ENCODE results near the gene NET1. TPM values are rescaled to one million over a fixed set of nuclear protein-coding genes. Genes with fewer than 3 reads are reported as not detected.

NET1 gene
- total RNA-seq, 1 experiment from 2014 or later: 13.0 TPM

DNA sequence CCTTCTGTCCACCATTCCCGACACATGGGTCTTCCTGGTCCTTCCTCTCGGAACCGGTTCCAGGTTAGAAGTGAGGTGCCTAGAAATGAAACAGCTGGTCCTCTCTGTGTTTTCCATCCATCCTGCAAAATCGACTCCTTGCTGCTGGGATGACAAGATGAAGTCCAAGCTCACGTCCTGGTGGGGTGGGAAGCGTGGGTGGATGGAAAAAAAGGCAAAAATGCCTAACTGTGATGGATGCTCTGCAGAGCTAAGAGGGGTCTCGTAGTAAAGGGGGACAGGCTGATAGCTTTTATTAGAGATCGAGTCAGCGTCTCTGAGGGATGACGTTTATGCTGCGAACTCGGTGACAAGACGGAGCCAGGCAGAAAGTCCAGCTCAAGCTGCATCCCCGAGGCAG lies 72.9 kb downstream of the NET1 start:
- no peak for DNase-seq (ENCODE audit: low spot score)

DNA sequence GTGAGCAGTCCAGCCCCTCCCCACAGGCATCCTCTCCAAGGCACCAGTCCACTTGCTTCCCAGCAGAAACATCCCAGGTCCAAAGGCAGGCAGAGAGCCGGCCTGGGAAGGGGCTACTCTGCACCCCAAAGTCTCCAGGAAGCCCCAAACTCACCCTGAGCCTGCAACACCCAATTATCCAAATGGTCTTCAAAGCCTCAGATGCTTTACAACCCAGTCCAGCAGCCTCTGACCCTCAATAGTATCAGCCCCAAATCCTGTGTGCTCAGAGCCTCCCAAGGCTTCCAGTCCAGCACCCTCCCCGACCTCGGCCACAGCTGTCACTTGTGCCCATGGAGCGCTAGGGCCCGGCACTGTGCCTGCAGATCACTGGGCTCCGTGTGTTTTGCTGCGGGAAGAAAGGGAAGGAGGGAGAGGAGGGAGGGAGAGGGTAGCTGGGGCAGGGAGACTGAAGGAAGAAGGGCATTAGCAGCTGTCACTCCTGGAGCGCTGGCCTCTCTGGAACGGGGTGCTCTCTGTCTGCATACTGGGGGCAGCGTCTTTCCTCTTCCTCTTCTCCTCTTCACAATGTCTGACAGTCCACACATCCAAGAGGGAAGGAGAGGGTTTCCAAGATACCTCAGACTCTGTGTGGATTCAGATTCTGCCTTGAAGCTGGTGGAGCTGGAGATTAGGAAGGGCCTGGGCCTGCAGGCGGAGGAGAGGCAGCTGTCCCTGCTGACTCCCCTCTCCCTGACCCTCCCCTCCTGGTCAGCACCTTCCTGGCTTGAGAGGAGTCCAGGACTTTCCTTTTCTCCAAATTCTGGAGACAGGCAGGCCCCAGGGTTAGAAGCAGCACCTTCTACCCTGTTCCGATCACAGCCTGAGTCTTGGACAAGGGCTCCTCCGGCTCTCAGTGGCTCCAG lies 73.8 kb downstream of the NET1 start:
- DNase-seq (ENCODE audit: low spot score): no peak

DNA sequence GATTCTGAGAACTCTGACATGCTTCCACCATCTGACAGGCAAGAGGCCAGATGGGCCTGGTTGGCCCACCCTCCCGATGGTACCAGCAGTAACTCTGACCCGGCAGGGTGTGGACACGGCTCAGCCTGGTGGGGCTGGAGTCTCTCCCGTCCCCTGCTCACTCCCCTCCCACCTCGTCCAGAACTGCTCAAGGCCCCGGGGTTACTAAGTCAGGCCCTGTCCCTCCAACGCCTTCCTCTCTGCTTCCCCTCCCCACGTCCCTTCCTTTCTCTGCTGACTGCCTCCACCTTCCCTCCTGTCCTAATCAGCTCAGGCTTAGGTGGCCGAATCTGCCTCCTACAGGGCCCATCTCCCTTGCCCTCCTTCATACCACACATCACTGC lies 74.5 kb downstream of the NET1 start:
- no peak for DNase-seq (ENCODE audit: low spot score)

DNA sequence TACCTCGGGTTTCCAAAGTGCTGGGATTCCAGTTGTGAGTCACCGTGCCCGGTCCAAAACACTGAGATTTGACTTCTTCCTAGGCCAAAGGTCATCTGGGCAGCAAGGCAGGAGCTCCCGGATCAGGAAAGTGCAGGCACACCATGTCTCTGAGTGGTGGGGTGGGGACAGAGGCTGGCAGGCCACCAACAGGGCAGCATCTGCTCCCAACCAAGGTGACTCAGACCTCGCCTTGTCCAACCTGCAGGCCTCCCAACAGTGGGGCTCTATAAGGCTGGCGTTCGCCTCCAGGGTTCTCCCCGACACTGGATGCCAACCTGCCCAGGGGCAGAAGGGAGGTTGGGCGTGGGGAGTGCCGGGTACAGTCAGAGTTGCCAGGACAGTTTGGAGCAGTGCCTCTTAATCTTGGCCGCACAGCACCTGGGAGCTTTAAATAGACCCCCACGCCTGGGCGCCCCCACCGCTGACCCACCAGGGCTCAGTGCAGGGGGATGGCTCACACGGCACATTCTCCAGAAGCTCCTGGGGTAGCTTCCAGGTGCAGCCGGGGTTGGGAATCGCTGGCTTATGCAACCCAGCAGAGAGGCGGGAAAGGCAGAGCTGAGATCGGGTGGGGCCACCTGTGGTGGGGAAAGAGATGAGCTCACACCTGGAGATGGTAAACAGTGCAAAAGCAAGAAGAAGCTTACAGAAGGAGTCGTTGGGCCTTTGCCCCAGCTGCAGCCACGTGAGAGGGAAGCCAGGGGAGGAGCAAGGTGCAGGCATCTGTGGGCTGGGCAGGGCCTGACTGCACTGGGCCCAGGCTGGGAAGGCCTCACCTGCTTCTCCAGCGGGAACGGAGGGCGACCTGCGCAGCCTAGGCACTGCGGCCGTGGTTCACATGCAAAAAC lies 76.2 kb downstream of the NET1 start:
- no peak for DNase-seq (ENCODE audit: low spot score)

DNA sequence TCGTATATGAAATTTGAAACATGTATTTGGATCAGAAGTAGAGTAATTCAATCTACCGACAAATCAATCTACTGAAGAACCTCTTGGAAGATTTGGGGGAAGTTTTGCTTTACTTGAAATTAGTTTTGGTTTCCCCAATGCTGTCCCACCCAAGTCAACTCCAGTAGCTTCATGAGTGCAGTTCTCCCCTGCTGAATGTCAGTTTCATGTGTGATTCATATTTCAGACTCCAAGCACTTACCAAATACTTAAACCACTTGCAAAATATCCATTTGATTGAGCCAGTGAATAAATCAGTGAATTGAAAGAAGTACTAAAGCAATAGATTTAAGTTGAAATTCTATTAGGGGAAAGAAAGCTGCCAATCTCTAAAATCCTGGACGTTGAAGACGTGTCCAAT lies 77.7 kb downstream of the NET1 start:
- no peak for DNase-seq (ENCODE audit: low spot score)

DNA sequence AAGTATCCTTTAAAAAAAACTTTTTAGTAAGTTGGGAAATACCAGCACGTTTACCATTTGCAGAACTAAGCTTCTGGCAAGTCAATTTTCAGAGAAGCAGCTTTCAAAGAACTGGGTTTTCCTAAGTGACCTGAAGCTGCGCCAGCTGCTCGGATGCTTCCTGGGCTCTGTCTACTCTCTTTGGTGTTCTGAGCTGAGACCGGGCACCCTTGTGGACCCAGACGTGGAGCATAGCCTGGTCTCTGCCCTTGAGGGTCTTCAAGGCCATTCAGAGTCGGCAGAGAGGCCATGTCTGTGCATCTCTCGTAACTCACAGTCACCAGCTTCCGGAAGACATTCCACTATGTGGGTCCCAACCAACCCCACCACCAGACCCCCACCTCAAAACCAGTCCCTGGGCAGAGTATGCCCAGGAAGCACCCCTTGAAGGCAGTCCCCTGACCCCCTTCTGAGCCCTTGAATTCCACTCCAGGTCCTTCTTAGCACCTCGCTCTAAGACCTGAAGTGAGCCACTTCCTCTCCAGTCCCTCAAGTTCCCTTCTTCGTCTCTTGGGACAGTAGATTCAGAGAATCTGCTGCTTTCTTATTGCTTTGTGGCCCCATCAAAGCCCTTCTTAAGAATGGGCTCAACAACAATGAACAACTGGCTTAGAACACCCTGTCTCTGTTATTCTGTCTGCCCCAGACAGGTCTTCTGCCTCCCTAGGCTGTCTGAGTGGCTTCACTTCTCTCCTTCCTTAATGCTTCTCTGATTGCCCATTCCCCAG lies 78.5 kb downstream of the NET1 start:
- no peak for DNase-seq (ENCODE audit: low spot score)

DNA sequence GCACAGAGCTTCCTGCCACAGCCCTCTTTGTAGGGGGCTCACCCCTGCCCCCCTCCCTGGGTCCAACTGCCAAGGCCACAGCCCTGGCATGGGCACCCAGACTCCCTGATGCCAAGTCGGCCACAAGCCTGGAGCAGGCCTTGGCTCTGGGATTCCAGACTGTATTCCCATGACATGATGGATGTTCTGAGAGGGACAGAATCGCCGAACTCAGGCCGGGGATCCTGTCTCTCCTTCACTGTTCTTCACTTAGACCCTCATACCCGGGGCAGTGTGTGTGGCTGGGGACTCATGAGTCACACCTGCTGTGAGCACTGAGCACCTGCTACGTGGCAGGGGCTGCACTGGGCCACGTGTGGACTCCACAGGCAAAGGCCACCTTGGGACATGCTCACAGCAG lies 79.1 kb downstream of the NET1 start:
- no peak for DNase-seq (ENCODE audit: low spot score)

DNA sequence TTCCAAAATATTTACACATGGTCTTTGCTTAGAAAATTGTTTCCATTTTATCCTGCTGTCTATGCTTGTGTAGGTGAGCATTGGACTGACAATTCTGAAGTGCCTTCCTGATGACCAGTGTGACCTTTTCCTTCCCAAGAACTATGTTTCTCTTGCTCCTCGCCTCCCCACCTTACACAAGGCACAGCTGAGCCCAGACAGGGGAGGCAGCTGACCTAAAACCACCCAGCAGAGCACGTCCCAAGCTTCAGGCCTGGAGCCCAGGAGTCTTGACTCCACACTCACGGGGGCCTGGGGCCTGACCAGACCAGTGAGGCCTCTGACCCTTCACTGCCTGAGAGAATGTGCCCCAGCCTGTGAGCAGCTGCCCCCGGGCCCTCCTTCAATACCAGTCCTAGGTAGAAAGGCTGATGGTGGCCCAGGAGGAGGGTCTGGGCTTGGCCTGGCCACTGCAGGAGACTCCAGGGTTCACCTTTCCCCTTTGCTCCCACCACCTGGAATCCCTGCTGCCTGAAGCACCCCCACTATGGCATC lies 80.0 kb downstream of the NET1 start:
- DNase-seq (ENCODE audit: low spot score): no peak

DNA sequence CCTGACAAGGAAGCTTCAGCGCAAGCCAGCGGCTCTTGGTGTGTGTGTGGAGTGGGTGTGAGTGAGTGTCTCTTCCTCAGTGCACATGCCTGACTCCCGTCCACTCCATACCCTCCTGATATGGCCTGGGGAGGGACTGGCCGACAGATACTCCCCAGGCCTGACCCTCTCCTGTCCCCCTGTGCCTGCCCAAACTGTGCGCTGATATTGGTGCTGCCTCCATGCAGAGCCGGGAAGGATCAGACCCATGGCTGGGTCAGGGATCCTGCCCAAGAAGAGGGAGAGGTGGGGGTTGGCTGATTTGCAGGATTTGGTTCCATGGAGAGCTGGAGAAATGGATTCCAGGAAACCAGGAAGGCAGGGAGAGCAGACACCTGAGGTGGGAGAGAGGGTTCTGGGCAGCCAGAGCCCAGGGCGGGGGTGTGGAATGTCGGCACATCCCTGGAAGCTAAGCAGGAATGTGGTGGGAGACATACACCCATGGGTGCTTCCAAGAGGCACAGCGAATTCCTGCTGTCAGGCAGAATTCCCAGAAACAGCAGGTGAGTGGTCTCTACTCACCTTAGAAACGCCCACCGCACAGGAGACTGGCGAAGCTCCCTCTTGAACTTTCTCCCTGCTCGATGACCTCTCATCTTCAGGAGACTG lies 80.7 kb downstream of the NET1 start:
- DNase-seq (ENCODE audit: low spot score): no peak

DNA sequence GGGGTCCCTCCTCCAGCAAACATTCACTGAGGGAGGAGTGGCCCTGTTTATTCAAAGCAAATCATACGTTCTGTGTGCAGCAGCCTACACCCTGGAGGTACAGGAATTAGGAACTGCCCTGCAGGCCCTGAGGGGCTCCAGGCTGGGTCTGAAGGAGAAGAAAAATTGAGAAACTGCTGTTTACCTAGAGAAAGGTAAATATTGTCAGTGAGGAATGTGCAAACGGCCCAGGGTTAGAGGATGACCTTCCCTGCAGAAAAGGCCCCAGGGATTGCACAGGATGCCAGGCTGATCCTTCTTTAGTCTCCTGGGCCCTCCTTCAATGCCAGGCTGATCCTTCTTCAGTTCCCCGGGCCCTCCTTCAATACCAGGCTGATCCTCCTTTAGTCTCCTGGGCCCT lies 81.3 kb downstream of the NET1 start:
- DNase-seq (ENCODE audit: low spot score): no peak

DNA sequence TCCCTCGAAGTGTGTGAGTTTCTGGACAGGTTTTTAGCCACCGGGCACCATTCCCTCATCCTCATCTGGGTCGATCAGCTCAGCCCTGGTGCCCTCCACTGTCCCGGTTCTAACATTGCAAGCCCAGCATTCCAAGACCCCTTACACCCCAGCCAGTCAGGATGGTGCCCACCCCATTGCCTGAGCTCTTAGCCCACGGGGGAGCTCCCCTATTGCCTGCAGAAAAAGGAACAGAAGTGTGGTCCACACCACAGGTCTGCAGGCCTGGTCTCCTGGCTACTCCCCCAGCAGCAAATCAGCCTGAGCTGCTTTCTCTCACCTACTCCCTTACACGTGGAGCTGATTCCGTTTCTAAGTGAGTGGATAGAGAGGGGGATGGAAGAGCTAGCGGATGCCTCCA lies 82.3 kb downstream of the NET1 start:
- DNase-seq (ENCODE audit: low spot score): no peak

DNA sequence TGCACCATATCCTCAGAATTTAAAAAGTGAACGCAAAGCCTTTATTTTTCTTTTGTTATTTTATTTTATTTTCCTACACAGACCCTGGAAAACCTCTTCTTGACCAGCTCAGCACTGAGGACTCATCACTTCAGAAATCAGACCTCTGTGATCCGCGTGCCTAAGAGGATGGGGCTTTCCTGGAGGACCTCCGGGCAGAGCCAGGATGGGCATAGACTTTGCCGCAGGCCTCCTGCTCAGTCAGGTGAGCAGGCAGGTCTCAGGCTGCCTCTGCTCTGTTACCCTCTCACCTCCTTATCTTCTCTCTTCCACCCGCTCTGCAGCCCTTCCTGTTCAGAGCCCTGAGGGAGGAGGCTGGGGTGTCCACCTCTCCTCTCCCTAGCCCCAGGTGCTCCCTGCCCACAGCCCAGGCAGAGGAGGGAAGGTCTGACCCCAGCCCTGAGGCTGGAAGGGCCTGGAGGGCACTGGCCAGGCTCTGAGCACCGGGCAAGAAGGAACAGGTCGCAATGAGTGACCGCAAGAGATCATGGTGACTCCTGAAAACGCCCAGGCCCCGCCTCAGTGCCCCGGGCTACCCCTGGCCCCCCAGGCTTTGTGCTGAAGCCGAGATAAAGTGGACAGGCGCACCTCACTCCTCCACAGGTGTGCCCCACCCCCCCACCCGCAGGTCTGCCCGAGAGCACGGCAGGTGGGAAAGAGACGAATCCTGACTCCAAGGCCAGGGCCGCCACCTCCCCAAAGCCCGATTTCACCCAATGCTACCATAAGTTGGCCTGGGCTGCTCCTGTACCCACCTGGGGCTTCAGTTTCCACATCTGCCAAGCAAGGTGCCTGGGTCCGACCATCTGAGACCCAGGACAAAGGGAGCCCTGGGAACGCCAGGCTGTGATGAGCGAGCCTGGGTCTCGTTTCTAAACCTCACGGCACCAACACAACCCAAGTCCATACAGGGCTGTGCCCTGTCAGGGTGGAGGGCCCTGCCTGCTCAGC lies 84.2 kb downstream of the NET1 start:
- no peak for DNase-seq (ENCODE audit: low spot score)

DNA sequence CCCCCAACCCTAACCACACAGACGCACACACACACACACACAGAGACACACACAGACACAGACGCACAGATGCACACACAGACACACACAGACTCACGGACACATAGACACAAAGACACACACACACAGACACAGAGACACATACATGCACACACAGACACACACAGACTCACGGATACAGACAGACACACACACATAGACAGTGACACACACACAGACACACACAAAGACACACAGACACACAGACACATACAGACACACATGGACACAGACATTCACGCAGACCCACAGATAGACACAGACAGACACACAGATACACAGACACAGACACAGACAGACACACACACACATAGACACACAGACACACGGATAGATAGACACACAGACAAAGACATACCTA lies 84.9 kb downstream of the NET1 start:
- DNase-seq (ENCODE audit: low spot score): no peak

DNA sequence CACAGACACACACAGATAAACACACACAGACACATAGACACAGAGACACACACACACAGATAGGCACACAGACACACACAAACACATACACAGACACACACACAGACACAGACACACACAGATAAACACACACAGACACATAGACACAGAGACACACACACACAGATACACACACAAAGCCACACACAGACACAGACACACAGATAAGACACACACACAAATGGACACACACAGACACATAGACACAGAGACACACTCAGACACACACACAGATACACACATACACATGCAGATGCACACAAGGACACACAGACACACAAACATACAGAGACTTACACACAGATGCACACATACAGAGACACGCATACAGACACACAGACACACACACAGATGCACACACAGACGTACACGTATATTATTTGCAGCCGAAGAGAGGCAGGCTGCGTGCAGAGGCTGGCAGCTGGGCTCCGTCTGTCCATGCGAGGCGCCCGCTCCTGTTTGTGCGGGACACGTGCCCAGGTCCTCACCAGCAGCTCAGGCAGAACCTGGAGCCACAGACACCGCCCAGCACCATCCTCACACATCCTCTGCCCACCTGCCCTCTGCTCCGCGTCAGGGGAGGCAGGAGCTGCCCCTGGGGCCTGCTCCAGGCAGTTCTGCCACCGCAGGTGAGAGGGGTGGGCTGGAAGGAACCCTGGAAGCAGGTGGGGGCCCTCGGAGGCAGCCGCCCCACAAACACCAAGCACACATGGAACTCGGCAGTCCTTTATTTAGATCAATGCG lies 85.8 kb downstream of the NET1 start:
- no peak for DNase-seq (ENCODE audit: low spot score)

DNA sequence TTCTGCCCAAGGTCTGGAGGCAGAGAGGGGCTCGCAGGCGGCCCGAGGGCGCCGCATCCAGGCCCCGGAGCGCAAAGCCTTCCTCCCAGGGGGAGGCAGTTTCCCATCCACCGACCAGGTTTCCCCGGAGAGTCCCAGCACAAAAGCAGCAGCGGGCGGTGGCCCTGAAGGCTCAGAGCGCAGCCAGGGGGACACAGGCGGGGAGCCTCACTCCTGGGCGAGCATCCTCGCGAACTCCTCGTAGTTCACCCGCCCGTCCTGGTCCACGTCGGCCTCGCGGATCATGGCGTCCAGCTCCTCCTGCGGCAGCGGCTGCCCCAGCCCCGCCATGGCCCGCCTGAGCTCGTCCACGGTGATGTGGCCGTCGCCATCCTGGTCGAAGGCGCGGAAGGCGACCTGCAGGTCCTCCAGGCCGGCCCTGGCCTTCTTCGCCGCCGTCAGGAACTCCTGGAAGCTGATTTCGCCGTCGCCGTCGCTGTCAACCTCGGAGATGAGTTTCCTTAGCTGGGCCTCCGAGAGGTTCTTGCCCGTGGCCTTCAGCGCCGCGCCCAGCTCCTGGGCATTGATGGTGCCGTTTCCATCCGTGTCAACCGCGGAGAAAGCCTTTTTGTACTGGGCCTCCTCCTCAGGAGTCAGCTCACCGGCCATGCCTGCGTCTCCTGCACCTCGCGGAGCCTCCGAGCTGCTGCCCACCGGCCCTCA lies 86.6 kb downstream of the NET1 start:
- DNase-seq (ENCODE audit: low spot score): no peak

DNA sequence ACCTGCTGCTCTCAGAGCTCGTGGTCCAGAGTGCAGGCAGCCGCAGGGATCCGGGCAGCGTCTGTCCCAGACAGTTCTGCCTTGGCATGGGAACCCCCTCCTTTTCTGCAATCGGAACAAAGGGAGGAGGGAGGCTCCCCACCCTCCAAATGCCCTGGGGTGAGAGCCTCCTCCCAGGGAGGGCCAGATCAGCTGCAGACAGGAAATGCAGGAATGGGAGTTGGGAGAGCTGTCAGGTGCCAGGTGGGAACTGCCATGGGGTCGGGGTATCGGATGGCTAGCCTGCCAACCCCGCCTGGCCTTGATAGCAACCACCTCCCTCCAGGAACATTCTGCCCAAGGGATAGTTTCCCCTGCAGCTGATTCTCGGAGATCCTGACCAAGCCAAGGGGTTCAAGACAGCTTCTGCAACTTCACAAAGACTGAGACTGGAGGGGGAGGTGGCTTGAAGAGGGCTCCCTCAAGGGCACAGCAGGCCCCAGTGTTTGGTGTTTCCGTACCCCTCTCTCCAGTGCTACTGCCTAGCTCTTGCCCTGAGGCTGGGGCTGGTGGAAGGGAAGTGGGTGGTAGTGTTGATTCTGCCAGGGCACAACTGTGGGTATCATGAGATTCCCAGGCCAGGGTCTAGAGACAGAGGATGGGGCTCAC lies 87.3 kb downstream of the NET1 start, which contains the start of gene CALML5:
Gene CALML5, minus strand, starts transcription at position 78 of the 648 bp plus-strand sequence. CDS start 132 bp downstream, outside the sequence.
- DNase-seq (ENCODE audit: low spot score): no peak

DNA sequence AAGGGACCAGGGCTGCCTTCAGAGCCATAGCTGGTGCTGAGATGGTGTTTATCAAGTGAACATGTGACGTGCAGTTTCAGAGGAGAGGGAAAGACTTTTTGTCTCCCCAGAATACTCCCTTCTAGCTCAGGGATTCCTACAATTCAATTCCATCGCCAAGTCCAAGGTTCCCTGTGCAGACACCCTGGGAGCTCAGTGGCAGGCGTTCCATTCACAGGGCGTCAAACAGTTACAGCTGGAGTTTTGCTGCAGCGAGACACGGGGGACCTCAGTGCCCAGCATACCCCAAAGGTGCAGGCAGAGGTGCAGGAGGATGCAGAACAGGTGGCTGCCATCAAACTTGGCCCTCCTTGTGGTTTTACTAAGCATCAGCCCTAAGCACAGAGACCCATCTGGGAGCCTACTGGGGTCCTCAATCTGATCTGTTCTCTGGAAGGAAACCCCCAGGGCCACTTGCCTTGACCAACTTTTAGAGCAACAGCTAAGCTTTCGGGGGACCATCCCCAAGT lies 87.9 kb downstream of the NET1 start:
- no peak for DNase-seq (ENCODE audit: low spot score)

DNA sequence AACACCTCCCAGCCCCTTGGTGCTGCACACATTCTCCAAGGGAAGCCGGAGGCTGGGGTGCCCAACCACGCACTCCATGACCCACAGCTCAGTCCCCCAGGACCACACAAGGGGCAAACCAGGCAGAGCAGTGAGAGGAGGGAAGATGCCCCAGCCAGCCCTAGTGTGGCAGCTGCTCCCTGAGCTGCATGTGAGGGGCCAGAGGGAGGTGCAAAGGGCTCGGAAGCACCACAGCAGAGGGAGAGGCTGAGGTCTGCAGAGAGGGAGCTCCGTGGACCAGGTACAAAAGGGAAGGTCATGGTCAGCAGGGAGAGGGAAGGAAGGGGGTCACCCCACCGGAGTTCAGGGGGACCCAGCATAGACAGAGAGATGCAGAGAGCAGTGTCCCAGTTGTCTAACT lies 88.6 kb downstream of the NET1 start:
- DNase-seq (ENCODE audit: low spot score): no peak
